ENCODE data around the gene NT5DC1.

Gene NT5DC1

DNA sequence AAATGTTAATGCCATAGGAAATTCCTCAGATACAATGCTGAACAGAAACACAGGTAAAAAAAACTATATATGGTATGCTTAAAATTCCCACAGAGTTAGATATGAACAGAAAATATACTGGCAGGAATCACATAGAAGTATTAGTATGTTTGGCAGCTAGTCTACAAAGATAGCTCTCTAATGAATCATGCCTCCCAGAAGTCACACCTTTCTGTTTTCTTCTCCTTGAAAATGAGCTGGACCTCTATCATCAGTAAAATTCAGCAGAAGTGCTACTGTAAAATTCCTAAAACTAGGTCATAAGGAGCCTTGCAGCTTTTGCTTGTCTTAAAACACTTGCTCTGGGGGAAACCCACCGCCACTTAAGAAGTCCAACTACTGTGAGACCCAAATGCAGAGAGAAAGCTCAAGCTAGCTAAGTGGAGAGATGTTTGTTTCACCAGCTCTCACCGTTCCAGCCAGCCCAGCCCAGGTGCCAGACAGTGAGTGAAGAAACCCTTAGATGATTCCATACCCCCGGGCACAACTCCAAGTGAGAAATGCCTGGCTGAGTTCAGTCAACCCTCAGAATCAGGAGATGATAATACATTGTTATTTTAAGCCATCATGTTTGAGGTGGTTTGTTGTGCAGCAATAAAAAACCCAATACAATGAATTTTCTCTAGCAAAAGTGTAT lies 110.2 kb downstream of the NT5DC1 start:
- in situ Hi-C loops (cut with HindIII; ENCODE audit: low pct_ligation_motif_present, low sequenced_read_pairs): no loop called here
- Histone ChIP-seq H3K27me3 (replicated peaks) (no peaks in the 10 kb centered on the region), H3K4me3 (ENCODE audit: low read depth, low read length) (no peak overlapping the region), H3K36me3 (replicated peaks) (no peaks in the 10 kb centered on the region), H3K27ac (peak overlapping the region; percentile 44)
- TF ChIP-seq, protein P1, sequence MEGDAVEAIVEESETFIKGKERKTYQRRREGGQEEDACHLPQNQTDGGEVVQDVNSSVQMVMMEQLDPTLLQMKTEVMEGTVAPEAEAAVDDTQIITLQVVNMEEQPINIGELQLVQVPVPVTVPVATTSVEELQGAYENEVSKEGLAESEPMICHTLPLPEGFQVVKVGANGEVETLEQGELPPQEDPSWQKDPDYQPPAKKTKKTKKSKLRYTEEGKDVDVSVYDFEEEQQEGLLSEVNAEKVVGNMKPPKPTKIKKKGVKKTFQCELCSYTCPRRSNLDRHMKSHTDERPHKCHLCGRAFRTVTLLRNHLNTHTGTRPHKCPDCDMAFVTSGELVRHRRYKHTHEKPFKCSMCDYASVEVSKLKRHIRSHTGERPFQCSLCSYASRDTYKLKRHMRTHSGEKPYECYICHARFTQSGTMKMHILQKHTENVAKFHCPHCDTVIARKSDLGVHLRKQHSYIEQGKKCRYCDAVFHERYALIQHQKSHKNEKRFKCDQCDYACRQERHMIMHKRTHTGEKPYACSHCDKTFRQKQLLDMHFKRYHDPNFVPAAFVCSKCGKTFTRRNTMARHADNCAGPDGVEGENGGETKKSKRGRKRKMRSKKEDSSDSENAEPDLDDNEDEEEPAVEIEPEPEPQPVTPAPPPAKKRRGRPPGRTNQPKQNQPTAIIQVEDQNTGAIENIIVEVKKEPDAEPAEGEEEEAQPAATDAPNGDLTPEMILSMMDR (IDR thresholded peaks at IDR 0.05; ENCODE audit: low read depth, low read length, missing control alignments): no peak
- peak; percentile 55 for DNase-seq

DNA sequence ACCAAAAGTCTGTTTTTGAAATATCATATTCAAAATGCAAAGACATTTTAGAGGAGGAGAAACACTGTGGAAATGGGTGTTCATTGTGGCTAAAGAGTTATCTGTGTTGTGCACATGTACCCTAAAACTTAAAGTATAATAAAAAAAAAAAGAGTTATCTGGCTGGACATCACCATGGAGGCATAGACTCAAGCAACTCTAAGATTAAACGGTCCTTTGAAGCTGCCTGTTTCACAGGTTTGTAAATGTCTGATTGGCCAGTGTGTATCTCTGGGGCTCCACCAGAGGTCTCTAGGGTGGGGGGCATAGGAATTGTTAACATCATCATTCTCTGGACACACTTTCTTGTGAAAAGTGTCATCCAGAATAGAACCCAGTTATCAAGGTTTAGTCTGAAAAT lies 114.0 kb downstream of the NT5DC1 start:
- DNase-seq: no peak
- H3K36me3 ChIP-seq (replicated peaks): no peaks in the 10 kb centered on the region
- in situ Hi-C loops (cut with HindIII; ENCODE audit: low pct_ligation_motif_present, low sequenced_read_pairs): no loop called here
- H3K4me3 ChIP-seq (ENCODE audit: low read depth, low read length): no peak overlapping the region
- TF ChIP-seq, protein P1 (IDR thresholded peaks at IDR 0.05; ENCODE audit: low read depth, low read length, missing control alignments): no peak
- H3K27ac ChIP-seq: no peak overlapping the region
- no peaks in the 10 kb centered on the region for H3K27me3 ChIP-seq (replicated peaks)

DNA sequence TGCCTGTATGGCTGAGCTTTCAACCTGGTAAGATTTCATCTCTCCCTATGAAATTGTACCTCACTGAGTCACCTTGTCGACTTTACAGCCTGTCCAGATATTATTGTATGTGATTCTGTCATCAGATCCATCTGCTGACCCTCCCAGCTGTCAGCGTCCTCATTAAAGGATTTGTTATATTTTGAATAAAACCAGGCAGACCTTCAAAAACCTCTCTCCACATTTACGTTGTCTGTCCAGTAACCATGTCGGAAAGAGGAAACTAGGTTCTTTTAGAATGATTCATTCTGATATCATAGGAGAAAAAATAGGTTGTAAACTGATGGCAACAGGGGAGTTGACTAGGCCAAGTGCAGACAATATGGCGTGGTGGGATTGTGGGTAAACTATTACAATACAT lies 114.8 kb downstream of the NT5DC1 start:
- Histone ChIP-seq H3K27me3 (replicated peaks) (no peaks in the 10 kb centered on the region), H3K36me3 (replicated peaks) (no peaks in the 10 kb centered on the region), H3K4me3 (ENCODE audit: low read depth, low read length) (no peak overlapping the region), H3K27ac (peak overlapping the region; percentile 39)
- in situ Hi-C loops (cut with HindIII; ENCODE audit: low pct_ligation_motif_present, low sequenced_read_pairs): no loop called here
- DNase-seq: no peak
- TF ChIP-seq, protein P1 (IDR thresholded peaks at IDR 0.05; ENCODE audit: low read depth, low read length, missing control alignments): no peak

DNA sequence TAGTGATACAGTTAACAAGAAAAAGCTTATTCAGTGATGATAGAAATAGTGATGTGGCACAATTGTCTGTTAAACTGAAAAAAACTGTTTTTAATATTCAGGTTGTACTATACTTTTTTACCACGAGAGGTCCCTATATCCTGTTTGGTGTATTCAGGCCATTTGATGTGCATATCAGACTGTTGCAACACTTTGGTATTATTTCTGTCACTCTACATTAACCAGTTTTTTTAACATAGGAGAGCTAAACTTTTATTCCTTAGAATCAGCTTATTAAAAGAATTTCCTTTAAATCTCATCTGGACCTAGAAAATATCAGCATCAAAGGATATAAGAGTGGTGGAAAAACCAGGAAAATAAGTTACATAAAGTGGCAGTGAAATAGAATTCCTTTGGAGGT lies 116.4 kb downstream of the NT5DC1 start:
- in situ Hi-C loops (cut with HindIII; ENCODE audit: low pct_ligation_motif_present, low sequenced_read_pairs): no loop called here
- no peak overlapping the region for H3K27ac ChIP-seq
- TF ChIP-seq, protein P1 (IDR thresholded peaks at IDR 0.05; ENCODE audit: low read depth, low read length, missing control alignments): peak; percentile 35
- H3K4me3 ChIP-seq (ENCODE audit: low read depth, low read length): no peak overlapping the region
- DNase-seq: no peak
- no peaks in the 10 kb centered on the region for H3K27me3 ChIP-seq (replicated peaks)
- no peaks in the 10 kb centered on the region for H3K36me3 ChIP-seq (replicated peaks)

DNA sequence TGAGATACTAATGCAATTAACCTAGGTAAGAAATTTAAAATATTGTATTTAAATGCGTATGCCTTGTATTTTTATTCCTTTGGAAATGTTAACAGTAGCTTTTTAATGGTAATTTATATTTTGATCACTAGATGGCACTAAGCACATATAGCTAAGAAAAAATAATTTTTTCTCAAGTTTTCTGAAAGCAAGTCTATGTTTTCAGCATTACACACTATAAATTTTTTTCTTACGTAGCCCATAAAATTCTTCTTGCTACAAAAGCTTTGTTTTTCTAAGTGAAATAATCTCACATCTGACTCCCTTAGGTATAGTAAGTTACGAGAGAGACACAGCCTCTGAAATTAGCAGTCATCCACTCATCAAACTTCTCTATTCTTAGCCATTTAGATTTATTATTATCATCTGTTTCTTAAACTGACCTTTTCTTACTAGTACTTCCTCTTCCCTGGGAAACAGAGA lies 117.5 kb downstream of the NT5DC1 start:
- H3K27me3 ChIP-seq (replicated peaks): no peaks in the 10 kb centered on the region
- no peak overlapping the region for H3K27ac ChIP-seq
- TF ChIP-seq, protein P1 (IDR thresholded peaks at IDR 0.05; ENCODE audit: low read depth, low read length, missing control alignments): peak; percentile 22
- no peak for DNase-seq
- no peak overlapping the region for H3K4me3 ChIP-seq (ENCODE audit: low read depth, low read length)
- H3K36me3 ChIP-seq (replicated peaks): no peaks in the 10 kb centered on the region
- in situ Hi-C loops (cut with HindIII; ENCODE audit: low pct_ligation_motif_present, low sequenced_read_pairs): no loop called here

DNA sequence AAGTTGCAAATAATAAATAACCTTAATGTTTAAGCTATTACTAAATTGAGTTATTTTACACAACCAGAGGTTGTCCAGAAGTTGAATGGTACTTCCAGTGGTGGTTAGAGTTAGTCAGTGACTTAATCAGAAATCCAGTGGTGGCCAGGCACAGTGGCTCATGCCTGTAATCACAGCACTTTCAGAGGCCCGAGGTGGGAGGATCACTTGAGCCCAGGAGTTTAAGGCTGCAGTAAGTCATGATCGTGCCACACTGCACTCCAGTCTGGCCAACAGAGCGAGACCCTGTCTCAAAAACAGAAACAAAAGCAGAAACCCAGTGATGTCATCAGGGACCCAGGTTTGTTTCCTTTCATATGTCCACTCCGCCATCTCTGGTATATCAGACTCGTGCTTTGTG lies 118.2 kb downstream of the NT5DC1 start:
- Histone ChIP-seq H3K27me3 (replicated peaks) (no peaks in the 10 kb centered on the region), H3K4me3 (ENCODE audit: low read depth, low read length) (no peak overlapping the region), H3K27ac (no peak overlapping the region), H3K36me3 (replicated peaks) (no peaks in the 10 kb centered on the region)
- TF ChIP-seq, protein P1 (IDR thresholded peaks at IDR 0.05; ENCODE audit: low read depth, low read length, missing control alignments): no peak
- in situ Hi-C loops (cut with HindIII; ENCODE audit: low pct_ligation_motif_present, low sequenced_read_pairs): no loop called here
- DNase-seq: no peak

Data from brain microvascular endothelial cell (primary cell).